H1 (cell line): ENCODE results near the gene PTPN5. TPM values are rescaled to one million over a fixed set of nuclear protein-coding genes. Genes with fewer than 3 reads are reported as not detected.
"Not testable (repeated sequence)": the region's sequence is repeated elsewhere in the genome, so short reads cannot be mapped to it uniquely, and the experiment has no call there.

Source experiments
- CTCF ChIA-PET: fragments of 300-600 bp; sonication (Branson Sonifier 250); formaldehyde crosslinking; loops from one replicate; lab custom pipeline; 2021; ENCODE audit not compliant: partially characterized antibody; lab: Charles Lee
- POLR2A ChIA-PET: fragments of 300-600 bp; sonication (Branson Sonifier 250); formaldehyde crosslinking; loops from one replicate; lab custom pipeline; 2021; ENCODE audit warnings: inconsistent platforms; ENCODE audit not compliant: partially characterized antibody; lab: Charles Lee
- DNase-seq, 2 experiments: peaks; one replicate each; pipeline versions ENCODE4 v3.0.0 to v3.0.0-alpha.2; 2010 to 2022; ENCODE audit warnings: low spot score in 2 of 2, low read depth in 1 of 2, mixed read lengths in 1 of 2
- FAIRE-seq: peaks from 2 replicates; lab custom pipeline; 2011; peaks lifted over from hg19 to GRCh38; lab: Jason Lieb, UNC
- H2AFZ ChIP-seq: 2 replicates; pipeline ENCODE4 v1.8.1; 2012; ENCODE audit warnings: low read length, inconsistent platforms
- H2AK5ac ChIP-seq: 2 replicates; pipeline ENCODE4 v1.6.1; 2013; ENCODE audit warnings: low read depth, low read length
- H2BK120ac ChIP-seq: replicated peaks from 2 replicates; pipeline ENCODE3; 2013; ENCODE audit warnings: low read depth, low read length, inconsistent platforms
- H2BK12ac ChIP-seq: 2 replicates; pipeline ENCODE4 v1.6.1; 2013; ENCODE audit warnings: low read depth, low read length
- H2BK15ac ChIP-seq: 2 replicates; pipeline ENCODE4 v1.6.1; 2013; ENCODE audit warnings: low read length
- H2BK20ac ChIP-seq: 2 replicates; pipeline ENCODE4 v1.6.1; 2013; ENCODE audit warnings: low read length
- H2BK5ac ChIP-seq: 2 replicates; pipeline ENCODE4 v1.6.1; 2013; ENCODE audit warnings: low read depth, low read length
- H3K14ac ChIP-seq: 2 replicates; pipeline ENCODE4 v1.6.1; 2013; ENCODE audit warnings: inconsistent platforms; ENCODE audit not compliant: insufficient read length
- H3K18ac ChIP-seq: 2 replicates; pipeline ENCODE4 v1.6.1; 2013; ENCODE audit warnings: low read length; ENCODE audit errors: extremely low read depth
- H3K23ac ChIP-seq: 2 replicates; pipeline ENCODE4 v1.6.1; 2013; ENCODE audit warnings: inconsistent platforms; ENCODE audit not compliant: insufficient read length
- H3K23me2 ChIP-seq: 2 replicates; pipeline ENCODE4 v1.6.1; 2013; ENCODE audit warnings: low read depth, low read length
- H3K27ac ChIP-seq: 2 replicates; pipeline ENCODE4 v1.6.1; 2011; ENCODE audit warnings: low read depth, low read length, inconsistent platforms
- H3K27me3 ChIP-seq, 4 experiments: replicated peaks in 1 of 4; 1 replicate in 1 of 4; 2 replicates in 3 of 4; pipeline versions ENCODE4 v1.6.1 to v1.8.1; 2011 to 2013; ENCODE audit warnings: low read length in 3 of 4, mild to moderate bottlenecking in 3 of 4, inconsistent platforms in 2 of 4, mixed read lengths in 2 of 4, moderate library complexity in 1 of 4; ENCODE audit not compliant: control insufficient read depth in 3 of 4, insufficient read depth in 3 of 4; ENCODE audit errors: extremely low read depth in 1 of 4
- H3K36me3 ChIP-seq, 4 experiments: 2 replicates each; pipeline versions ENCODE4 v1.6.1 to v1.8.1; 2011 to 2013; ENCODE audit warnings: mild to moderate bottlenecking in 4 of 4, low read length in 3 of 4, moderate library complexity in 2 of 4, control low read depth in 1 of 4, inconsistent platforms in 1 of 4; ENCODE audit not compliant: insufficient read depth in 4 of 4, control insufficient read depth in 2 of 4
- H3K4ac ChIP-seq: replicated peaks from 2 replicates; pipeline ENCODE3; 2013; ENCODE audit warnings: low read length, low read depth, mixed read lengths, inconsistent platforms; ENCODE audit not compliant: insufficient read length
- H3K4me1 ChIP-seq, 4 experiments: replicated peaks in 1 of 4; 1 replicate in 1 of 4; 2 replicates in 3 of 4; pipeline versions ENCODE4 v1.6.1 to v1.8.1; 2011 to 2013; ENCODE audit warnings: low read length in 3 of 4, inconsistent platforms in 2 of 4, mixed read lengths in 1 of 4; ENCODE audit not compliant: insufficient read depth in 4 of 4, control insufficient read depth in 3 of 4
- H3K4me2 ChIP-seq, 2 experiments: 2 replicates each; pipeline versions ENCODE4 v1.6.1 to v1.8.1; 2011 to 2013; ENCODE audit warnings: low read depth in 2 of 2, low read length in 2 of 2, control low read depth in 1 of 2, inconsistent platforms in 1 of 2, mild to moderate bottlenecking in 1 of 2; ENCODE audit not compliant: insufficient read depth in 1 of 2
- H3K4me3 ChIP-seq, 4 experiments: fragments of 200-600, 300-600 bp in 1 of 4; sonication (generic), shearing (Covaris generic), sonication (Bioruptor Twin) in 1 of 4; 2 replicates each; pipeline versions ENCODE4 v1.5.1 to v1.8.1; 2011 to 2016; ENCODE audit warnings: low read length in 4 of 4, low read depth in 3 of 4, control low read depth in 2 of 4, inconsistent platforms in 2 of 4, mild to moderate bottlenecking in 2 of 4, mixed read lengths in 1 of 4, moderate library complexity in 1 of 4; ENCODE audit not compliant: insufficient read depth in 2 of 4; ENCODE audit errors: extremely low read depth in 1 of 4
- H3K56ac ChIP-seq: replicated peaks from 2 replicates; pipeline ENCODE3; 2013; ENCODE audit warnings: low read depth, mild to moderate bottlenecking, mixed read lengths, low read length, inconsistent platforms; ENCODE audit not compliant: insufficient read length
- H3K79me1 ChIP-seq: 2 replicates; pipeline ENCODE4 v1.6.1; 2013; ENCODE audit warnings: low read depth, low read length, control low read depth
- H3K79me2 ChIP-seq, 2 experiments: 2 replicates each; pipeline versions ENCODE4 v1.6.1 to v1.8.1; 2012 to 2013; ENCODE audit warnings: low read length in 2 of 2, mild to moderate bottlenecking in 2 of 2, inconsistent platforms in 1 of 2; ENCODE audit not compliant: insufficient read depth in 2 of 2, control insufficient read depth in 1 of 2
- H3K9ac ChIP-seq, 4 experiments: replicated peaks in 1 of 4; 1 replicate in 1 of 4; 2 replicates in 3 of 4; pipeline versions ENCODE4 v1.6.1 to v1.8.1; 2011 to 2013; ENCODE audit warnings: low read depth in 3 of 4, low read length in 3 of 4, control low read depth in 2 of 4, mild to moderate bottlenecking in 2 of 4, moderate library complexity in 2 of 4, inconsistent platforms in 1 of 4; ENCODE audit errors: extremely low read depth in 1 of 4
- H3K9me3 ChIP-seq, 2 experiments: 2 replicates each; pipeline versions ENCODE4 v1.6.1 to v1.8.1; 2012 to 2013; ENCODE audit warnings: mild to moderate bottlenecking in 2 of 2, moderate library complexity in 2 of 2, control low read depth in 1 of 2, inconsistent platforms in 1 of 2, low read depth in 1 of 2, low read length in 1 of 2, mixed read lengths in 1 of 2; ENCODE audit not compliant: insufficient read depth in 2 of 2
- H4K20me1 ChIP-seq, 2 experiments: replicated peaks in 1 of 2; 2 replicates each; pipeline versions ENCODE3 to v1.8.1; 2011 to 2013; ENCODE audit warnings: inconsistent platforms in 2 of 2, low read length in 2 of 2, mild to moderate bottlenecking in 1 of 2; ENCODE audit not compliant: insufficient read depth in 2 of 2, control insufficient read depth in 1 of 2
- H4K5ac ChIP-seq: 2 replicates; pipeline ENCODE4 v1.6.1; 2013; ENCODE audit warnings: low read length, low read depth, mixed read lengths, inconsistent platforms; ENCODE audit not compliant: insufficient read length
- H4K8ac ChIP-seq: 2 replicates; pipeline ENCODE4 v1.8.0; 2013; ENCODE audit warnings: mild to moderate bottlenecking, moderate library complexity, low read length, inconsistent platforms; ENCODE audit not compliant: insufficient read depth; ENCODE audit errors: extremely low read depth
- H4K91ac ChIP-seq: replicated peaks from 2 replicates; pipeline ENCODE3; 2013; ENCODE audit warnings: low read length, mixed read lengths, inconsistent platforms; ENCODE audit not compliant: insufficient read length
- WGBS, 2 experiments: shearing (Covaris generic) in 1 of 2; methylation state at CpG; one replicate each; pipeline versions ENCODE4 v1.1.6 to v1.1.7; 2013 to 2015; ENCODE audit warnings: low lambda C conversion rate in 2 of 2, mixed read lengths in 2 of 2, inconsistent platforms in 1 of 2, low coverage in 1 of 2, missing lambda C conversion rate in 1 of 2; ENCODE audit not compliant: insufficient replicate concordance in 2 of 2, insufficient coverage in 1 of 2, insufficient read length in 1 of 2; ENCODE audit errors: extremely low coverage in 1 of 2, missing lambda C conversion rate in 1 of 2; 5-methylcytosine and 5-hydroxymethylcytosine counted together
- polyA plus RNA-seq, 7 experiments: library from polyadenylated mRNA; depleted of rRNA in 3 of 7; stranded (reverse) in 5 of 7; unstranded in 2 of 7; fragments of >200 nt in 5 of 7; fragments of 200-250 nt in 2 of 7; gene quantifications; 1 replicate in 5 of 7; 2 replicates in 1 of 7; 4 replicates in 1 of 7; pipeline versions ENCODE4 v1.2.1 to v1.2.3, GENCODE V29; 2011 to 2013; ENCODE audit warnings: missing spikeins in 2 of 7, mixed read lengths in 2 of 7
- total RNA-seq: library from RNA; stranded (reverse); fragmentation: NEBNext Ultra II Directional; extraction: Animal tissue kit (Norgen Biotek cat#: 25700); gene quantifications from 2 replicates; pipeline ENCODE4 v1.2.1, GENCODE V29; 2021

PTPN5 gene
- total and polyA plus RNA-seq, 2 of the 8 experiments (the other 6 are each of a cell fraction or from before 2014, with no cell fraction given): 8.4 to 12.9 TPM

- H3K18ac ChIP-seq, H3K27me3 ChIP-seq, H2BK12ac ChIP-seq, H3K56ac ChIP-seq, H3K23ac ChIP-seq, H3K79me1 ChIP-seq, H3K9ac ChIP-seq, H4K20me1 ChIP-seq, H3K4me1 ChIP-seq, H3K79me2 ChIP-seq, H3K36me3 ChIP-seq, H3K4me2 ChIP-seq, H3K23me2 ChIP-seq, H2AFZ ChIP-seq, H4K91ac ChIP-seq, H2BK5ac ChIP-seq, H4K5ac ChIP-seq, FAIRE-seq, H2BK20ac ChIP-seq, H3K4me3 ChIP-seq, H3K14ac ChIP-seq, POLR2A ChIA-PET, H2BK120ac ChIP-seq, DNase-seq, H3K27ac ChIP-seq, H4K8ac ChIP-seq, H2AK5ac ChIP-seq, H3K9me3 ChIP-seq, H3K4ac ChIP-seq, H2BK15ac ChIP-seq: not testable (repeated sequence)
- WGBS, 2 experiments: 89% methylated on average over 1 of the region's 1 CpG; no CpG with 5 or more reads in 1 of the 2 experiments
- CTCF ChIA-PET: interaction anchor here (0.6 to 1.7 kb wide), 5 partner anchors 10 to 83 kb away, joined by 3 to 5 read pairs (median 4); no protein-coding TSS in a partner anchor
Measured at GRCh38 chr11:18681949-18682348, 109.6 kb downstream of the PTPN5 start.

Other genes starting within 250 kb of the PTPN5 start
- gene UEVLD, start 203.1 kb downstream of the PTPN5 start, total RNA-seq: 6.0 and 7.3 TPM in 2 replicates
- 3.6 and 4.1 TPM in 2 replicates for gene UEVLD, start 203.1 kb downstream of the PTPN5 start, polyA plus RNA-seq (2011; rRNA removed)
- 3.8 and 4.1 TPM in 2 replicates for gene MISFA, start 192.0 kb downstream of the PTPN5 start, total RNA-seq
- 0.33 and 0.51 TPM in 2 replicates for gene MISFA, start 192.0 kb downstream of the PTPN5 start, polyA plus RNA-seq (2011; rRNA removed)
- 17.1 and 17.6 TPM in 2 replicates for gene SPTY2D1, start 157.5 kb downstream of the PTPN5 start, total RNA-seq
- 4.9 and 6.0 TPM in 2 replicates for gene SPTY2D1, start 157.5 kb downstream of the PTPN5 start, polyA plus RNA-seq (2011; rRNA removed)
- gene TMEM86A, start 93.0 kb downstream of the PTPN5 start, total RNA-seq: 1.7 and 2.0 TPM in 2 replicates
- 1.5 and 2.4 TPM in 2 replicates for gene TMEM86A, start 93.0 kb downstream of the PTPN5 start, polyA plus RNA-seq (2011; rRNA removed)
- gene IGSF22, start 65.6 kb downstream of the PTPN5 start, total RNA-seq: not detected in 2 replicates
- gene IGSF22, start 65.6 kb downstream of the PTPN5 start, polyA plus RNA-seq (2011; rRNA removed): 0.06 and 0.14 TPM in 2 replicates
- gene MRGPRX1, start 147.6 kb upstream of the PTPN5 start, total RNA-seq: not detected in 2 replicates
- not detected in 2 replicates for gene MRGPRX1, start 147.6 kb upstream of the PTPN5 start, polyA plus RNA-seq (2011; rRNA removed)